H1 (cell line): ENCODE results near the gene DOCK9. TPM values are rescaled to one million over a fixed set of nuclear protein-coding genes. Genes with fewer than 3 reads are reported as not detected.

Experiments used
- CTCF ChIA-PET: fragments of 300-600 bp; sonication (Branson Sonifier 250); formaldehyde crosslinking; loops from one replicate; lab custom pipeline; 2021; ENCODE audit not compliant: partially characterized antibody; lab: Charles Lee
- POLR2A ChIA-PET: fragments of 300-600 bp; sonication (Branson Sonifier 250); formaldehyde crosslinking; loops from one replicate; lab custom pipeline; 2021; ENCODE audit warnings: inconsistent platforms; ENCODE audit not compliant: partially characterized antibody; lab: Charles Lee
- DNase-seq, 2 experiments: peaks; one replicate each; pipeline versions ENCODE4 v3.0.0 to v3.0.0-alpha.2; 2010 to 2022; ENCODE audit warnings: low spot score in 2 of 2, low read depth in 1 of 2, mixed read lengths in 1 of 2
- FAIRE-seq: peaks from 2 replicates; lab custom pipeline; 2011; peaks lifted over from hg19 to GRCh38; lab: Jason Lieb, UNC
- H2AFZ ChIP-seq: 2 replicates; pipeline ENCODE4 v1.8.1; 2012; ENCODE audit warnings: low read length, inconsistent platforms
- H2AK5ac ChIP-seq: 2 replicates; pipeline ENCODE4 v1.6.1; 2013; ENCODE audit warnings: low read depth, low read length
- H2BK120ac ChIP-seq: replicated peaks from 2 replicates; pipeline ENCODE3; 2013; ENCODE audit warnings: low read depth, low read length, inconsistent platforms
- H2BK12ac ChIP-seq: 2 replicates; pipeline ENCODE4 v1.6.1; 2013; ENCODE audit warnings: low read depth, low read length
- H2BK15ac ChIP-seq: 2 replicates; pipeline ENCODE4 v1.6.1; 2013; ENCODE audit warnings: low read length
- H2BK20ac ChIP-seq: 2 replicates; pipeline ENCODE4 v1.6.1; 2013; ENCODE audit warnings: low read length
- H2BK5ac ChIP-seq: 2 replicates; pipeline ENCODE4 v1.6.1; 2013; ENCODE audit warnings: low read depth, low read length
- H3K14ac ChIP-seq: 2 replicates; pipeline ENCODE4 v1.6.1; 2013; ENCODE audit warnings: inconsistent platforms; ENCODE audit not compliant: insufficient read length
- H3K18ac ChIP-seq: 2 replicates; pipeline ENCODE4 v1.6.1; 2013; ENCODE audit warnings: low read length; ENCODE audit errors: extremely low read depth
- H3K23ac ChIP-seq: 2 replicates; pipeline ENCODE4 v1.6.1; 2013; ENCODE audit warnings: inconsistent platforms; ENCODE audit not compliant: insufficient read length
- H3K23me2 ChIP-seq: 2 replicates; pipeline ENCODE4 v1.6.1; 2013; ENCODE audit warnings: low read depth, low read length
- H3K27ac ChIP-seq: 2 replicates; pipeline ENCODE4 v1.6.1; 2011; ENCODE audit warnings: low read depth, low read length, inconsistent platforms
- H3K27me3 ChIP-seq, 4 experiments: replicated peaks in 1 of 4; 1 replicate in 1 of 4; 2 replicates in 3 of 4; pipeline versions ENCODE4 v1.6.1 to v1.8.1; 2011 to 2013; ENCODE audit warnings: low read length in 3 of 4, mild to moderate bottlenecking in 3 of 4, inconsistent platforms in 2 of 4, mixed read lengths in 2 of 4, moderate library complexity in 1 of 4; ENCODE audit not compliant: control insufficient read depth in 3 of 4, insufficient read depth in 3 of 4; ENCODE audit errors: extremely low read depth in 1 of 4
- H3K36me3 ChIP-seq, 4 experiments: 2 replicates each; pipeline versions ENCODE4 v1.6.1 to v1.8.1; 2011 to 2013; ENCODE audit warnings: mild to moderate bottlenecking in 4 of 4, low read length in 3 of 4, moderate library complexity in 2 of 4, control low read depth in 1 of 4, inconsistent platforms in 1 of 4; ENCODE audit not compliant: insufficient read depth in 4 of 4, control insufficient read depth in 2 of 4
- H3K4ac ChIP-seq: replicated peaks from 2 replicates; pipeline ENCODE3; 2013; ENCODE audit warnings: low read length, low read depth, mixed read lengths, inconsistent platforms; ENCODE audit not compliant: insufficient read length
- H3K4me1 ChIP-seq, 4 experiments: replicated peaks in 1 of 4; 1 replicate in 1 of 4; 2 replicates in 3 of 4; pipeline versions ENCODE4 v1.6.1 to v1.8.1; 2011 to 2013; ENCODE audit warnings: low read length in 3 of 4, inconsistent platforms in 2 of 4, mixed read lengths in 1 of 4; ENCODE audit not compliant: insufficient read depth in 4 of 4, control insufficient read depth in 3 of 4
- H3K4me2 ChIP-seq, 2 experiments: 2 replicates each; pipeline versions ENCODE4 v1.6.1 to v1.8.1; 2011 to 2013; ENCODE audit warnings: low read depth in 2 of 2, low read length in 2 of 2, control low read depth in 1 of 2, inconsistent platforms in 1 of 2, mild to moderate bottlenecking in 1 of 2; ENCODE audit not compliant: insufficient read depth in 1 of 2
- H3K4me3 ChIP-seq, 4 experiments: fragments of 200-600, 300-600 bp in 1 of 4; sonication (generic), shearing (Covaris generic), sonication (Bioruptor Twin) in 1 of 4; 2 replicates each; pipeline versions ENCODE4 v1.5.1 to v1.8.1; 2011 to 2016; ENCODE audit warnings: low read length in 4 of 4, low read depth in 3 of 4, control low read depth in 2 of 4, inconsistent platforms in 2 of 4, mild to moderate bottlenecking in 2 of 4, mixed read lengths in 1 of 4, moderate library complexity in 1 of 4; ENCODE audit not compliant: insufficient read depth in 2 of 4; ENCODE audit errors: extremely low read depth in 1 of 4
- H3K56ac ChIP-seq: replicated peaks from 2 replicates; pipeline ENCODE3; 2013; ENCODE audit warnings: low read depth, mild to moderate bottlenecking, mixed read lengths, low read length, inconsistent platforms; ENCODE audit not compliant: insufficient read length
- H3K79me1 ChIP-seq: 2 replicates; pipeline ENCODE4 v1.6.1; 2013; ENCODE audit warnings: low read depth, low read length, control low read depth
- H3K79me2 ChIP-seq, 2 experiments: 2 replicates each; pipeline versions ENCODE4 v1.6.1 to v1.8.1; 2012 to 2013; ENCODE audit warnings: low read length in 2 of 2, mild to moderate bottlenecking in 2 of 2, inconsistent platforms in 1 of 2; ENCODE audit not compliant: insufficient read depth in 2 of 2, control insufficient read depth in 1 of 2
- H3K9ac ChIP-seq, 4 experiments: replicated peaks in 1 of 4; 1 replicate in 1 of 4; 2 replicates in 3 of 4; pipeline versions ENCODE4 v1.6.1 to v1.8.1; 2011 to 2013; ENCODE audit warnings: low read depth in 3 of 4, low read length in 3 of 4, control low read depth in 2 of 4, mild to moderate bottlenecking in 2 of 4, moderate library complexity in 2 of 4, inconsistent platforms in 1 of 4; ENCODE audit errors: extremely low read depth in 1 of 4
- H3K9me3 ChIP-seq, 2 experiments: 2 replicates each; pipeline versions ENCODE4 v1.6.1 to v1.8.1; 2012 to 2013; ENCODE audit warnings: mild to moderate bottlenecking in 2 of 2, moderate library complexity in 2 of 2, control low read depth in 1 of 2, inconsistent platforms in 1 of 2, low read depth in 1 of 2, low read length in 1 of 2, mixed read lengths in 1 of 2; ENCODE audit not compliant: insufficient read depth in 2 of 2
- H4K20me1 ChIP-seq, 2 experiments: replicated peaks in 1 of 2; 2 replicates each; pipeline versions ENCODE3 to v1.8.1; 2011 to 2013; ENCODE audit warnings: inconsistent platforms in 2 of 2, low read length in 2 of 2, mild to moderate bottlenecking in 1 of 2; ENCODE audit not compliant: insufficient read depth in 2 of 2, control insufficient read depth in 1 of 2
- H4K5ac ChIP-seq: 2 replicates; pipeline ENCODE4 v1.6.1; 2013; ENCODE audit warnings: low read length, low read depth, mixed read lengths, inconsistent platforms; ENCODE audit not compliant: insufficient read length
- H4K8ac ChIP-seq: 2 replicates; pipeline ENCODE4 v1.8.0; 2013; ENCODE audit warnings: mild to moderate bottlenecking, moderate library complexity, low read length, inconsistent platforms; ENCODE audit not compliant: insufficient read depth; ENCODE audit errors: extremely low read depth
- H4K91ac ChIP-seq: replicated peaks from 2 replicates; pipeline ENCODE3; 2013; ENCODE audit warnings: low read length, mixed read lengths, inconsistent platforms; ENCODE audit not compliant: insufficient read length
- ASH2L ChIP-seq: fragments of 200-600, 300-600 bp; sonication (generic); IDR thresholded peaks from one replicate; pipeline ENCODE4 v1.7.1; 2017; ENCODE audit warnings: low read length
- EGR1 ChIP-seq: IDR thresholded peaks from 2 replicates; pipeline ENCODE4 v1.6.1; 2011; ENCODE audit warnings: low read depth, low read length, borderline replicate concordance
- GTF2F1 ChIP-seq: IDR thresholded peaks from 2 replicates; pipeline ENCODE4 v1.6.1; 2012; ENCODE audit warnings: low read depth, low read length, improper control_type of control experiment, borderline replicate concordance
- MAFK ChIP-seq: IDR thresholded peaks from 2 replicates; pipeline ENCODE4 v1.6.1; 2012; ENCODE audit warnings: low read depth, mild to moderate bottlenecking, improper control_type of control experiment, low read length
- WGBS, 2 experiments: shearing (Covaris generic) in 1 of 2; methylation state at CpG; one replicate each; pipeline versions ENCODE4 v1.1.6 to v1.1.7; 2013 to 2015; ENCODE audit warnings: low lambda C conversion rate in 2 of 2, mixed read lengths in 2 of 2, inconsistent platforms in 1 of 2, low coverage in 1 of 2, missing lambda C conversion rate in 1 of 2; ENCODE audit not compliant: insufficient replicate concordance in 2 of 2, insufficient coverage in 1 of 2, insufficient read length in 1 of 2; ENCODE audit errors: extremely low coverage in 1 of 2, missing lambda C conversion rate in 1 of 2; 5-methylcytosine and 5-hydroxymethylcytosine counted together
- polyA plus RNA-seq, 7 experiments: library from polyadenylated mRNA; depleted of rRNA in 3 of 7; stranded (reverse) in 5 of 7; unstranded in 2 of 7; fragments of >200 nt in 5 of 7; fragments of 200-250 nt in 2 of 7; gene quantifications; 1 replicate in 5 of 7; 2 replicates in 1 of 7; 4 replicates in 1 of 7; pipeline versions ENCODE4 v1.2.1 to v1.2.3, GENCODE V29; 2011 to 2013; ENCODE audit warnings: missing spikeins in 2 of 7, mixed read lengths in 2 of 7
- total RNA-seq: library from RNA; stranded (reverse); fragmentation: NEBNext Ultra II Directional; extraction: Animal tissue kit (Norgen Biotek cat#: 25700); gene quantifications from 2 replicates; pipeline ENCODE4 v1.2.1, GENCODE V29; 2021

The DOCK9 gene
- total and polyA plus RNA-seq, 2 of the 8 experiments (the other 6 are each of a cell fraction or from before 2014, with no cell fraction given) = 21.6 to 31.5 TPM

DNA sequence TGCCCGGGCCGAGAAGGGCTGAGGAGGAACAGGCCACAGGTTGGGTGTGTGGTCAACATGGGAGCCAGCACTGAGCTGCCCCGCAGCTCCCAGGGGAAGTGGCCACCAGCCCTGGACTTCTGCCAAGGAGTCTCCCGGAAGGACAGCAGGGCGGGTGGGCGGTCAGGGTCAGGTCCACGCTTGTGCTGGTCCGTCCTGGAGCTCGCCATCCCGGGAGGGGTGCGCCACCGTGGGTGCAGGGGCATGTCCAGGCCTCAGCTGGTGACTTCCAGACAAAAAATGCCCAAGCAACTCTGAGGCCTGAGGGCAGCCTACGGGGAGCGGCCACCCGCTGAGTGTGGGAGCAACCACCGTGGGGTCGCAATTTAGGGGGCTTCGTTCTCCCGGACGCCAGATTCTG lies 203.9 kb downstream of the DOCK9 start:
- no peak overlapping the region for H4K5ac ChIP-seq
- H3K36me3 ChIP-seq = no peaks in the 10 kb centered on the region
- CTCF ChIA-PET = interaction anchor here (0.5 to 5.0 kb wide), 7 partner anchors 10 to 267 kb away, joined by 3 to 37 read pairs (median 3); no protein-coding TSS in a partner anchor
- no peak overlapping the region for H2BK120ac ChIP-seq
- H3K79me1 ChIP-seq = no peaks in the 10 kb centered on the region
- H3K9ac ChIP-seq = no peak overlapping the region
- no peak overlapping the region for H3K4ac ChIP-seq
- H3K27ac ChIP-seq = no peak overlapping the region
- H3K27me3 ChIP-seq = no peaks in the 10 kb centered on the region
- no peak overlapping the region for H2BK12ac ChIP-seq
- H3K18ac ChIP-seq = no peak overlapping the region
- H3K79me2 ChIP-seq = no peaks in the 10 kb centered on the region
- no peak overlapping the region for H2BK15ac ChIP-seq
- H3K23me2 ChIP-seq = no peaks in the 10 kb centered on the region
- 96% methylated on average over 11 of the region's 20 CpGs; no CpG with 5 or more reads in 1 of the 2 experiments for WGBS, 2 experiments
- POLR2A ChIA-PET = no interaction called here
- H4K8ac ChIP-seq = no peak overlapping the region; the same call in 1 of the 2 replicates
- H3K4me3 ChIP-seq = no peak overlapping the region
- H2AFZ ChIP-seq = no peak overlapping the region
- no peak overlapping the region for H4K91ac ChIP-seq
- no peak overlapping the region for H2BK20ac ChIP-seq
- no peak overlapping the region for H2AK5ac ChIP-seq
- no peaks in the 10 kb centered on the region for H3K9me3 ChIP-seq
- H2BK5ac ChIP-seq = no peak overlapping the region
- H3K23ac ChIP-seq = no peak overlapping the region
- H3K14ac ChIP-seq = no peak overlapping the region
- TF ChIP-seq ASH2L (no peak), EGR1 (no peak), GTF2F1 (no peak), MAFK (no peak)
- H3K4me2 ChIP-seq = no peak overlapping the region
- H3K56ac ChIP-seq = no peak overlapping the region
- DNase-seq (no peak), FAIRE-seq (no peak)
- H4K20me1 ChIP-seq = no peaks in the 10 kb centered on the region
- H3K4me1 ChIP-seq = no peaks in the 10 kb centered on the region; a peak in 1 of 7 replicates
